GM21515 (cell line): Measurements from ENCODE around the gene ZNF410.
"Not testable (repeated sequence)": the region's sequence is repeated elsewhere in the genome, so short reads cannot be mapped to it uniquely, and the experiment has no call there.

Experiments
- ATAC-seq: cut with Tn5 transposase; IDR thresholded peaks from one replicate; pipeline ENCODE4 v1.9.1; 2021; ENCODE audit not compliant: unreplicated experiment

The ZNF410 gene, protein sequence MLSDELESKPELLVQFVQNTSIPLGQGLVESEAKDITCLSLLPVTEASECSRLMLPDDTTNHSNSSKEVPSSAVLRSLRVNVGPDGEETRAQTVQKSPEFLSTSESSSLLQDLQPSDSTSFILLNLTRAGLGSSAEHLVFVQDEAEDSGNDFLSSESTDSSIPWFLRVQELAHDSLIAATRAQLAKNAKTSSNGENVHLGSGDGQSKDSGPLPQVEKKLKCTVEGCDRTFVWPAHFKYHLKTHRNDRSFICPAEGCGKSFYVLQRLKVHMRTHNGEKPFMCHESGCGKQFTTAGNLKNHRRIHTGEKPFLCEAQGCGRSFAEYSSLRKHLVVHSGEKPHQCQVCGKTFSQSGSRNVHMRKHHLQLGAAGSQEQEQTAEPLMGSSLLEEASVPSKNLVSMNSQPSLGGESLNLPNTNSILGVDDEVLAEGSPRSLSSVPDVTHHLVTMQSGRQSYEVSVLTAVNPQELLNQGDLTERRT

DNA sequence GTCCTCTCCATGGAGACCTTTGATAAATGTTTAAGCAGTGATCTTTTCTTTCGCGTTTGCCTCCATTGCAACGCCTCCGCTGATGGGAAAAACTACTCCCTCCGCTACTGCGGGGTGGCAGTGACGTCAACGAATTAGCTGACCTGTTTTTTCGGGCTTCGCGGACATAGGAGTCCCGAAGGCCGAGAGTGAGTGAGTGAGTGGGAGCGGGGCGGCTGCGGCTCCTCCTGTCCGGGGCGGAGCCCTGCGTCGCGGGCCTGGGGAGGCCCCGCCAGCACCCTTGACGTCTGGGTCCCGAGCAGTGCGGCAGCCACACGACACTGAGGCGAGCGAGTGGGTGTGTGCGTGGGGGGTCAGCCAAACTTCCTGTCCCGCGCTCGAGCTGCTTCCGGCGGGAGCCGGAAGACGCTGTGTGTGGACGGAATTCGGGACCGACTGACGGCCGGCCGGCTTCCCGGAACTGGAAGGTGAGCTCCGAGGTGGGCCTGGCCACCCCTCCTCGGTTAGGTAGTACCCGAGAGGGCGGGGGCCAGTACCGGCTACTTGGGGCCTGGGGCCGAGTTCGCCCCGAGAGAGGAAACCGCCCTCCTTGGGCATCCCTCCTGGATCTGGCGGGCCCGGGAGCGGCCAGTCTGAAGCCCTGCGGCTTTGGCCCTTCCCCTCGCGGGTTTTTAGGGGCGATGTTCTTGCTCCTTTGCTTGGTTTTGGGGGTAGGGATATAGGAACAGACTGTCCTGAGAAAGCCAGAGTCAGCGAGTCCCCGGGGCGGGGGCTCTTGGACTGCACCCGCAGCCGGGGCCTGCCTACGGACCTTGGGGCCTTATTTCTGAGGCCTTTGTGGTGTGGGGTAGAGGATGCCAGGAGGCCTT is at the start of gene ZNF410:
Gene ZNF410, plus strand, starts transcription at position 411 of the 869 bp plus-strand sequence. CDS start 5,317 bp downstream, outside the sequence.
- peak; percentile 94 for ATAC-seq

DNA sequence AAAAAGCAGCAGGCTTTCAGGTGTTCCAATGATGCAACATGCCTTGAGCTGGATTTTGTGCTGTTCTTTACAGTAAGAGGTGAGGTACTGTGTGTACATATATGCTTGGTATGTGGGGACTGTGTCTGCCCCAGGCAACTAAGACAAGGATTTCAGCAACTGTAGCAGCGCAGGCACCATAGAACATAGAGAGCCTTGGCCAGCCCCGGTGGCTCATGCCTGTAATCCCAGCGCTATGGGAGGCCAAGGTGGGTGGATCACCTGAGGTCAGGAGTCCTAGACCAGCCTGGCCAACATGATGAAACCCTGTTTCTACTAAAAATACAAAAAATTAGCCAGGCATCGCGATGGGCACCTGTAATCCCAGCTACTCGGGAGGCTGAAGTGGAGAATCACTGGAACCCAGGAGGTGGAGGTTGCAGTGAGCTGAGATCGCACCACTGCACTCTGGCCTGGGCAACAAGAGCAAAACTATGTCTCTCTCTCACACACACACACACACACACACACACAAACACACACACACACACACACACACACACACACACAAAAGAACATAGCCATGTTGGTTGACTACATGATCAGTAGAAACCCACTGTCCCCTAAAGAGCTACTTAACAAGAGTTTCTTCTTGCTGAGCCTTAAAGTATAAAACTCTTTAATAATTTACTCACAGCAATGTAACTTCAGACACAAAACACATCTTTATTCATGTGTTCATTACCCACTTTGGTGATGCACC is 48.2 kb upstream of the ZNF410 start:
- not testable (repeated sequence) for ATAC-seq

DNA sequence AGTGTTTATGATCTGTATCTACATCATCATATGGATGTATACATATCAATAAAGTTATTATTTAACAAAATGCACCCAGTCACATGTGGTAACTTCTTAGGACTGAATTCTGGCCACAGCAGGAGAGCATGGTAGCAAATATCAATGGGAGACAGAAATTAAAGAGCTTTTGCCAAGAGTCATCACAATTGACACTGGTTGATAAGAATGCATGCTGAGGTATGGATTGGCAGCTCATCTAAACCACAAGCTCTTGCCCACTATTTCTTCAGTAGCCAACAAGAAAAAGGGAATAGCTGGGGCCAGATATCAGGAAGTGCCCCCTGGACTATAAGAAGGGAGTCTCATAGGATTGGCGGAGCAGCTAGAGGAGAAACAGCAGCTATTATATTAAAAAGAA is 44.5 kb upstream of the ZNF410 start:
- no peak for ATAC-seq

DNA sequence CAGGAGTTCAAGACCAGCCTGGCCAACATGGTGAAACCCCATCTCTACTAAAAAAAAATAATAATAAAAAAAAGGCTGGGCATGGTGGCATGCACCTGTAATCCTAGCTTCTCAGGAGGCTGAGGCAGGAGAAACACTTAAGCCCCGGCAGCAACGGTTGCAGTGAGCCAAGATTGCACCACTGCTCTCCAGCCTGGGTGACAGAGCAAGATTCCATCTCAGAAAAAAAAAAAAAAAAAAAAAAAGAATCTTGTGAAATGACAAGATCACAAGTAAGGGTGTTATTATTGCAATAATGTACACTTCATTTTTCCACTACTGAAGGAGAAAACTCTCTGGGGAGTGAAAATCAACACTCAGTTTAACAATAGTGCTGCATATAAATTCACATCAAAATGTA is 43.8 kb upstream of the ZNF410 start:
- no peak for ATAC-seq

DNA sequence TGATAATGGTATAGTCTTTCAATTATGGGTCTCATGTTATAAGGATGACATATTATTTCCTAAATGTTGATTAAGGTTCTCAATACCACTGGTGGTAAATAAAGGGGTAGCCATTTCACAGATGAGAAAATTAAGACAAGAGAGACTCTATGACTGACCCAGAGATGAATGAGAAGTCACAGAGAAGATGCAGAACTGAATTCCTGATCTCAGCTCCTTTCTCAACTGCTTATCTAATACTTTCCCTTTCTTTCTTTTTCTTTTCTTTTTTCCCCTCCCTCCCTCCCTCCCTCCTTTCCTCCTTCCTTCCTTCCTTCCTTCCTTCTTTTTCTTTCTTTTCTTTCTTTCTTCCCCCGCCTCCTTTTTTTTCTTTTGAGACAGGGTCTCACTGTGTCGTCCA is 43.4 kb upstream of the ZNF410 start:
- ATAC-seq, result no peak

DNA sequence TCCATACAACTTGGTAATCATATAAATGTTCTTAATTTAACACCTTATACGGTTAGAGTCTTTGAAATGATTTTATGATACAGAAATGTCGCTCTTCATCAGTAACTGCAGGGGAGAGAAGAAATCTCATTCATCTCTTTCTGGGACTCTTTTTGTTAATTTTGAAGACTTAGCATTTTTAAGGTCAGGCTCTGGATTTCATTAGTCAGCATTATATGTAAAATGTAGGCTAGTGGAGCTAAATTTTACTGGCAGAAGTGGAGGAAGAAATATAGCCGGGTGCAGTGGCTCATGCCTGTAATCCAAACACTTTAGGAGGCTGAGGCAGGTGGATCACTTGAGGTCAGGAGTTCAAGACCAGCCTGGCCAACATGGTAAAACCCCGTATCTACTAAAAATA is 39.7 kb upstream of the ZNF410 start:
- no peak for ATAC-seq

DNA sequence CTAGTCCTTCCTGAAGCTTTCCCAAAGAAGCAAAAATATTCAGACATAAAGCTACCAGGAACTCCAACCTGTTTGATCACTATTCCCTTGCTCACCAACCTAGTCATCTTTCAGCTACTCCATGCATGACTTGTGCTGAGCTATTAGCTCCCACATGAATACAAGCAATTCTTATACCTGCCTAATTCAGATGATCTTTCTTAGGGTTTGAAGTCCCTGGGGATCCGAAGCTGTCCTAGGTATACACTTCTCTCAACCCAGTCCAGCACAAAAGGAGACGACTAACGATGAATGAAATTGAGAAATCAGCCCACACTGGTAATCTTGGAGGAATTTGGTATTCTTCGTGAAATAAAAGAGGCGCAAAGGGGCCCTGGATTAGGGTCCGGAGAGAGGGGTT is 35.7 kb upstream of the ZNF410 start:
- no peak for ATAC-seq

DNA sequence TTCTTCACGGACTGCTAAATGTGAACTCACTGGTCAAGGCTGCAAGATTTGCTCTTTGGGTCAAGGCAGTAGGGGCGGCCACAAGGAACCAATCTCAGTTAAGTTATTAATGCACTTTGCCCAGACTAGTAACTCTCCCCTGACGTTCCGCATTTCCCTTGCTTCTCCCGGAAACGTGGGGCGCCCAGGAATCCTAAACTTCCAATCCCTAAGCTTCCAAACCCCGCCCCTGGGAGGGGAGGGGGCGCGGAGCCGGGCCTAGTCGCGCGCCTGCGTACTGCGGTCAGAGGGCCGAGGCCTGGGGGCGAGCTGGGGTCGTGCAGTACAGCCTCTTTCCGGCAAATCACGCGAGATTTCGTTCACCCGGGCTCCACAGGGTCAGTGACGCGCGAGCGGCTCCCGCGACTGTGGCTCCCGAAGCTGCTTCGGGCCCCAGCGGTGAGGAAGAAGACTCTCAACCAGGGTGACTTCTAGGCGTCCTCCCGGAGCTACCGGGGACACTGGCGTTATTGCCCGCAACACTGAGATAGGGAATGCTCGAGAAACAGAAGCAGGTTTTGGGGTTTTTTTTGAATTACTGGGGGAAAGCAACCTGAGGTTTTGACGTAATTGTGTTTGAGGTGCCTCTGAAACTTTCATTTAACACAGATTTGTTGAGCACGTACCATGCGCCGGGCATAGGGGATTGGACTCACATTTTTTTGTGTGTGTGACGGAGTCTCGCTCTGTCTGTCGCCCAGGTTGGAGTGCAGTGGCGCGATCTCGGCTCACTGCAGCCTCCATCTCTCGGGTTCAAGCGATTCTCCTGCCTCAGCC is 34.9 kb upstream of the ZNF410 start, which contains the start of gene PTGR2:
Gene PTGR2, plus strand, starts transcription at position 265 of the 816 bp plus-strand sequence. CDS start 7,032 bp downstream, outside the sequence.
- ATAC-seq, result peak; percentile 84

DNA sequence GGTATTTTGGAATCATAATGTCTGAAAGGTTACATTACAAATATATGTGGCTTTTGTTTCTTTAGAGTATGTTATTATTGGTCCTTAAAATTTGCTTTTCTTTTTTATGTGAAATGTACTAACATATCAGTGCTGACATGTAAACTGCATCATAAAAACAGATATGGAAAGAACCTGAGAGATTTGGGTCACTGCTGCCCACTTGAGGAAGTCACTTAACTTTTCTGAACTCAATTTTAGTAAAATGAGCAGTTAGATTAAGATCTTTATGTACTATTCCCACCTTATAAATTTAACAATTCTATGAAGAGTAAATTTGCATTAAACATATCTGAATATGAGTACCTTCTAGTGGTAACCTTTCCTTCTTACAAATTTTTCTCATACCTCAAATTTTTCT is 27.5 kb upstream of the ZNF410 start:
- ATAC-seq, result no peak

DNA sequence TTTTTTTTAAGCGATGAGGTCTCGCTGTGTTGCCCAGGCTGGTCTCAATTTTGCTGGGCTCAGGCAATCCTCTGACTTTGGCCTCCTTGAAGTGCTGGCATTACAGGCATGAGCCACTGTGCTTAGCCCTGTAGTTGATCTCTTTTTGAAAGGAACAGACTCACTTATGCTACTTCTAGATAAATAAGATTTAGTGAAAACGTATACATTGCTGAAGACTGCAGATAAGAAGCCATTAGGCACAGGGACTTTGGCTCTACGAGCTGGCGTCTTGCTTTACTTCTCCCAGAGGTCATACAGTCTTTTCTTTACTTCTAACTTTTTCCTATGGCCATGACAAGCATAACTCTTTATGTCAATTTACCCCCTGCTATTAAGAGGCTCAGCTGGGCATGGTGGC is 25.6 kb upstream of the ZNF410 start:
- no peak for ATAC-seq

DNA sequence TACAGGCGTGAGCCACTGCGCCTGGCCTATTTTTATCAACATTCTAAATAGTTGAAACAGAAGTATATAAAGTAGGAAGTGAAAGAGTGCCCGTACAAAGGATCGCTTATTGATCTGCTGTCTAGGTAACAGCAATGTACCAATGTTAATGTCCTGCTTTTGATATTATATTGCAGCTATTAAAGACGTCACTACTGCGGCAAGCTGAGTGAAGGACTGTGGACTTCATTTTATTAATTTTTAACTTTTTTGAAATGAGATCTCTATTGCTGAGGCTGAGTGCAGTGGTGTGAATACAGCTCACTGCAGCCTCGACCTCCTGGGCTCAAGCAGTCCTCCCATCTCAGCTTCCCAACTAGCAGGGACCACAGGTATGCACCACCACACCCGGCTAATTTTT is 24.2 kb upstream of the ZNF410 start:
- ATAC-seq, result no peak

DNA sequence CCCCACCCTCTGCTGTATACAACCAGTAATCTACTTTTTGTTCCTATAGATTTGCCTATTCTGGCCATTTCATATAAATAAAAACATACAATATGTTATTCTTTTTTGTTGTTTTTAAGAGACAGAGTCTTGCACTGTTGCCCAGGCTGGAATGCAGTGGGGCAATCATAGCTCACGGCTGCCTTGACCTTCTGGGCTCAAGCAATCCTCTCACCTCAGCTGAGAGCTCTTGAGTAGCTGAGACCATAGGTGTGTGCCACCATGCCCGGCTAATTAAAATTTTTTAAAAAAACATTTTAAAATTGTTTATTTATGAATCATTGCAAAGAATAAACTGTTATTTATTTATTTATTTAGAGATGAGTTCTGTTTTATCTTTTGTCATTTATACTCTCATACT is 23.4 kb upstream of the ZNF410 start:
- ATAC-seq, result no peak

DNA sequence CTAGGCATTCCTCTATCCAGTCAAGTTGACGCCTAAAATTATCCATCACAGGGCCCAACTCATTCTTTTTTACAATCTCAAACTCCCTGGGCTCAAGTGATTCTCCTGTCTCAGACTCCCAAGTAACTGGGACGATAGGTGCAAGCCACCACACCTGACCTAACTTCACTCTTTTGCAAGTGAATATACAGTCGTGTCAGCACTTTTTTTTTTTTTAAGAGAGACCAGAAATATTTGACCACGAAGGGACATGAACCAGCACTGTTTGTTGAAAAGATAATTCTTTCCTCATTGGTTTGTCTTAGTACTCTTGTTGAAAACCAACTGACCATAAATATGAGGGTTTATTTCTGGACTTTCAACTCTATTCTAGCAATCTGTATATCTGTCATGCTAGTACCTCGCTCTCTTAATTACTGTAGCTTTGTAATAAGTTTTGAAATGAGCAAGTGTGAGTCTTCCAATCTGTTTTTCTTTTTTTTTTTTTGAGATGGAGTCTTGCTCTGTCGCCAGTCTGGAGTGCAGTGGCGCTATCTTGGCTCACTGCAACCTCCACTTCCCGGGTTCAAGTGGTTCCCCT is 21.0 kb upstream of the ZNF410 start:
- no peak for ATAC-seq

DNA sequence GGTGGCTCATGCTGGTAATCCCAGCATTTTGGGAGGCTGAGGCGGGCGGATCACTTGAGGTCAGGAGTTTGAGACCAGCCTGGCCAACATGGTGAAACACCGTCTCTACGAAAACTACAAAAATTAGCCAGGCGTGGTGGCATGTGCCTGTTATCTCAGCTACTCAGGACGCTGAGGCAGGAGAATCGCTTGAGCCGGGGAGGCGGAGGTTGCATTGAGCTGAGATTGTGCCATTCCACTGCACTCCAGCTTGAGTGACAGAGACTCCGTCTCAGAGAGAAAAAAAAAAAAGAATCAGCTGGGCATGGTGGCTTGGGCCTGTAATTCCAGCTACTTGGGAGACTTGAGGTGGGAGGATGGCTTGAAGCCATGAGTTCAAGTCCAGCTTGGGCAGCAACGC is 16.9 kb upstream of the ZNF410 start:
- ATAC-seq, result not testable (repeated sequence)

DNA sequence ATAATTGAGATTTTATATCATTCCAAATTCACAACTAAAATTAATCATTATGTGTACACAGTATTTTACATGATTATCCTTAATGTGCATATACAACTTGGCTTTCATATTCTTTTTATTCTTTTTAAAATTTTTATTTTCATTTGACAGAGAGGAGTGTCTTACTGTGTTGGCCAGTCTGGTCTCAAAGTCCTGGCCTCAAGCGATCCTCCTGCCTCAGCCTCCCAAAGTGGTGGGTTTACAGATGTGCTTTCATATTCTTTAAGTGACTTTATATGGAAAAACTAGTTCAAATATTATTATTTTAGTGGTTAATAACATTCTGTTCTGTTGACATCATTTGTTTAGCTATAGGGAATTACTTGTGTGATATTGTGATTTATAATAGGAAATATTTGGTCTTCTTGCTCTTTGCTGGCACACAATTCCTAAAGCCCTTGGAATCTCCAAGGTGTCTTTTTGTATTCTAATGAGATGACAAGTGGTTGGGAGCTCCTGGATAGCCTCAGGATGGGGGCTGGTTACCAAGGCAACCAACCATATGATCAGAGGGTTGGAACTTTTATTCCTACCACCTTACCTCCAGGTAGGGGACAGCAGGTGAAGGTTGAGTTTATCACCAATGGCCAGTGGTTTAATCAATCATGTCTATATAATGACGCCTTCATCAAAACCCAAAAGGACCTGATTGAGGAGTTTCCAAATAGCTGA is 16.0 kb upstream of the ZNF410 start:
- ATAC-seq, result no peak

DNA sequence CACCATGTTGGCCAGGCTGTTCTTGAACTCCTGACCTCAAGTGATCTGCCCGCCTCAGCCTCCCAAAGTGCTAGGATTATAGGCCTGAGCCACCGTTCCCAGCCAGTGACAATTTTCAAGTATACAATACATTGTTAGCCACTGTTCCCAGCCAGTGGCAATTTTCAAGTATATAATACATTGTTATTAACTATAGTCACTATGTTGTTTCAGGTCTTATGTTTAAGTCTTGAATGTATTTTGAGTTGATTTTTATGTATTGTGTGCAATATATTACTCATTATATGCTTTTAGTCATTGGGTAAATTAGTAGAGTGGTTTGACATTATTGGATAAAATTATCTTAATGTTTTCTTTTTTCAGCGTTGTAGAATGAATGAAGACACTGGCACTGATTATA is 13.0 kb upstream of the ZNF410 start:
- no peak for ATAC-seq

DNA sequence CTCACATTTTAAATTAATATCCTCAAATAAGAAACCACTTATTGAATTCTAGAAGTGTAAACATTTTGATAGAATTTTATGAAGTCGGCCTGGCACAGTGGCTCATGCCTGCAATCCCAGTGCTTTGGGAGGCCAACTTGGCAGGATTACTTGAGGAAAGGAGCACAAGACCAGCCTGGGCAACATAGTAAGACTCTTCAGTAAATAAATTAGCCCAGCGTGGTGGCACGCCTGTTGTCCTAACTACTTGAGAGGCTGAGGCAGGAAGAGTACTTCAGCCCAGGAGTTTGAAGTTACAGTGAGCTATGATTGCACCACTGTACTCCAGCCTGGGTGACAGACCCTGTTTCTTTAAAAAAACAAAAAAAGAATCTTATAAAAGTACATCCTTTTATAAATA is 8.9 kb upstream of the ZNF410 start:
- ATAC-seq, result no peak

DNA sequence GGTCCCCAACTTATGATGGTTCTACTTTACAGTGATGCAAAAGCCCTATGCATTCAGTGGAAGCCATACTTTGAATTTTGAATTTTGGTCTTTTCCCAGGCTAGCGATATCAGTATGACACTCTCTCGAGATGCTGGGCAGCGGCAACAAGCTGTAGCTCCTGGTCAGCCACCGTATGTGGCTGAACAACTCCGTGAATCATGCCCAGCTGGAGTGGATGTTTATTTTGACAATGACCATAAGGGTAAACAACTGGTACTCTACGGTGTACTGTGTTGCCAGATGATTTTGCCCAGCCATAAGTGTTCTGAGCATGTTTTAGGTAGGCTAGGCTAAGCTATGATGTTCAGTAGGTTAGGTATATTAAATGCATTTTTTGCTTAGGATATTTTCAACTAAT is 8.2 kb upstream of the ZNF410 start:
- no peak for ATAC-seq

DNA sequence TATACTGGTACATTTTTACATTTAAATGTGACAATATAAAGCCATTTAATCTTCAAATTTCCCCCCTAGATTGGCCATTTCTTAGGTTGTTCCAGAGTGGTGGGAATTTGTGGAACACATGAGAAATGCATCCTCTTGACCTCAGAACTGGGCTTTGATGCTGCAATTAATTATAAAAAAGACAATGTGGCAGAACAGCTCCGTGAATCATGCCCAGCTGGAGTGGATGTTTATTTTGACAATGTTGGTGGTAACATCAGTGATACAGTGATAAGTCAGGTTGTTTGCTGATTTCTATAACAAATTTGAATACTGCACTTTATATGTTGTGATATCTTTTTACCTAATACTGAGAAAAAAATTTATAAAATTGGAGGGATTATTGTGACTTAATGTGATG is 7.6 kb upstream of the ZNF410 start:
- ATAC-seq, result no peak
